ENCODE results near the gene LACRT.

- TF ChIP-seq POLR2AphosphoS5 (IDR thresholded peaks at IDR 0.05; ENCODE audit: low read depth, low read length), result no peak
- no peak for TF ChIP-seq REST (IDR thresholded peaks at IDR 0.05; ENCODE audit: insufficient read depth in 1 of 2, low read depth in 2 of 2, low read length in 2 of 2)
Measured at GRCh38 chr12:54606556-54606955, 28.1 kb downstream of the LACRT start.

All from PFSK-1 (cell line).